HG03045 (cell line): ENCODE measurements around the gene ERCC2.
"Not testable (repeated sequence)": the region's sequence is repeated elsewhere in the genome, so short reads cannot be mapped to it uniquely, and the experiment has no call there.

ENCODE experiments used
- ATAC-seq: cut with Tn5 transposase; IDR thresholded peaks from one replicate; pipeline ENCODE4 v1.9.1; 2021; ENCODE audit warnings: mild to moderate bottlenecking, moderate library complexity; ENCODE audit not compliant: unreplicated experiment

ERCC2 gene

DNA sequence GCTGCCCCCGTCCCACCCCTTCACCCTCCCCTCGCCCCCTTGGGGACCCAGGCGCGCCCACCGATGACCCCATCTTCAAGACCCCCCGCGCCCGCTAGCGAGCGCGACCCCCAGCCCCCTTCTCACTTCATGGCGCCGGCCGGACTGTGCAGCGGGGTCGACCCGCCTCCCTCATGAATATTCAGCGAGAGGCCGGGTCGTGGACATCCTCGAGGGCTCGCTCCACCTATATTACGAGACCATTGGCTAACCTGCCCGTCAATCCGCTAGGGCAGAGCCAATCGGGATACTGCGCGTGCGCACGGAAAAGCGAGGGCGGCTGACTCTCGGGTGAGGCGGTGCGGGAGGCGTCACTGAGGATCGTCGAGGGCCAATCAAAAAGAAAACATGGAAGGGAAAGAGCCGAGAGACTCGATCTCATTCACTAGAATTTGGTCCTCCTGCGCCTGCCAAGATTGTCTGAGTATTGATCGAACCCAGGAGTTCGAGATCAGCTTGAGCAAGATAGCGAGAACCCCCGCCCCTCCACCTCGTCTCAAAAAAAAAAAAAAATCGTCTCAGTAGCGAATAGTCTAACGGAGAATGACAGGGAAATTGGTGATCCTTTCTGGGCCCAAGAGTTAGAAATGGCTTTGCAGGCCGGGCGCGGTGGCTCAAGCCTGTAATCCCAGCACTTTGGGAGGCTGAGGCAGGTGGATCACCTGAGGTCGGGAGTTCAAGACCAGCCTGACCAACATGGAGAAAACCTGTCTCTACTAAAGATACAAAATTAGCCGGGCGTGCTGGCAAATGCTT is at the start of gene ERCC2:
Gene ERCC2 (minus strand): TSS at position 164 of the 795 bp plus-strand sequence. CDS start 33 bp downstream, at position 131.
- ATAC-seq: peak; percentile 92

DNA sequence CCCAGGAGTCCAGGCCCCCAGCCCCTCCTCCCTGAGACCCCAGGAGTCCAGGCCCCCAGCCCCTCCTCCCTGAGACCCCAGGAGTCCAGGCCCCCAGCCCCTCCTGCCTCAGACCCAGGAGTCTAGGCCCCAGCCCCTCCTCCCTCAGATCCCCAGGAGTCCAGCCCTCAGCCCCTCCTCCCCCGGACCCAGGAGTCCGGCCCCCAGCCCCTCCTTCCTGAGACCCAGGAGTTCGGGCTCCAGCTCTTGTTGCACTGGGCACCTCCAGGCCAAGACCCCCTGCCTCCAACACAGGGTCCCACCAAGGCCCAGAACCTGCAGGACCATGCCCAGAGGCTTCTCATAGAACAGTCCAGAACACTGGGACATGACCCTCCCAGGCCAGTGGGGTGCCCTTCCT is 49.5 kb upstream of the ERCC2 start:
- ATAC-seq: no peak

DNA sequence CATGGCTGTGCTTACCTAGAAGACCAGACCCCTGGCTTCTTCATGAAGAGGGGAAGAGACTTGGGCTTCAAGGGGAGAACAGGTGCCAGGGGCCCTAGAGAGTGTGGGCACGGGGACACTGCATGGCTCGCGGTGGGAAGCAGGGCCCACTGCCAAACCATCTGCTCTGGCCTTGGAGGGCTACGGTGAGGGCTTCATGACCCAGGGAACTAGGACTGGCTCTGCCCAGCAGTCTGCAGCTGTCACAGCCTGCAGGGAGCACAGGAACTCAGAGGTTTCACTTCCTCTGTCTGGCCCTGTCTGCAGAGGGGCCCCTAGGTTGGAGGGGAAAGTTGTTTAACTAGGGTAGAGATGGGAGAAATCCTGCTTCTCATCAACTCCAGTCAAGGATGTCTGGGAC is 49.0 kb upstream of the ERCC2 start:
- ATAC-seq: peak; percentile 40

- no peak for ATAC-seq
These were observed 48.4 kb upstream of the ERCC2 start for GRCh38 chr19:45418802-45419201.

- ATAC-seq: no peak
These were observed 46.8 kb upstream of the ERCC2 start for GRCh38 chr19:45417151-45417550.

DNA sequence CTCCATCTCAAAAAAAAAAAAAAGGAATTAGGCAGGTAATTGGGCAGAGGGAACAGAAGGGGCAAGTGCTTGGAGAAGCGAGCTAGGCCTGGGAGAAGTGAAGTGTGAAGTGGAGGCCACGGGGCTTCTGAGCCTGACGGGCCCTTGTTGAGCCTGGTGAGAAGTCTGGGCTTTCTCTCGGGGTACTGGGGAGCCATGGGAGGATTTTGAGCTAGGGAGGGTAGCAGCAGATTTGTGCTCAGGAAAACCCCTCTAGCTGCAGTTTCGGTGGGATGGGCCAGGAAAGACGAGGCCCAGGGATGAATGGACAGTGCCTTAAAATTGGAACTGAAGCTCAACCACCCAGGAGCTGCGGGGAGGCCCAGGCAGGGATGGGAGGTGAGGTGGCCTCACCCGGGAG is 44.1 kb upstream of the ERCC2 start:
- no peak for ATAC-seq

- no peak for ATAC-seq
These were observed 43.1 kb upstream of the ERCC2 start for GRCh38 chr19:45413497-45413896.

DNA sequence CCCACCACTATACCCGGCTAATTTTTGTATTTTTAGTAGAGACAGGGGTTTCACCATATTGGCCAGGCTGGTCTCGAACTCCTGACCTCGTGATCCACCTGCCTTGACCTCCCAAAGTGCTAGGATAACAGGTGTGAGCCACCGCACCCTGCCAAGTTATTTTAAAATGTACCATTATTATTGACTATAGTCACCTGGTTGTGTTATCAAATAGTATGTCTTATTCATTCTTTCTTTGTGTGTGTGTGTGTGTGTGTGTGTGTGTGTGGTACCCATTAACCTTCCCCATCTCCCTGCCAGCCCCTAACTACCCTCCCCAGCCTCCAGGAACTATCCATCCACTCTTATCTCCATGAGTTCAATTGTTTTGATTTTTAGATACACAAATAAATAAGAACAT is 40.0 kb upstream of the ERCC2 start:
- not testable (repeated sequence) for ATAC-seq

- no peak for ATAC-seq
These were observed 39.2 kb upstream of the ERCC2 start for GRCh38 chr19:45409557-45409920.

DNA sequence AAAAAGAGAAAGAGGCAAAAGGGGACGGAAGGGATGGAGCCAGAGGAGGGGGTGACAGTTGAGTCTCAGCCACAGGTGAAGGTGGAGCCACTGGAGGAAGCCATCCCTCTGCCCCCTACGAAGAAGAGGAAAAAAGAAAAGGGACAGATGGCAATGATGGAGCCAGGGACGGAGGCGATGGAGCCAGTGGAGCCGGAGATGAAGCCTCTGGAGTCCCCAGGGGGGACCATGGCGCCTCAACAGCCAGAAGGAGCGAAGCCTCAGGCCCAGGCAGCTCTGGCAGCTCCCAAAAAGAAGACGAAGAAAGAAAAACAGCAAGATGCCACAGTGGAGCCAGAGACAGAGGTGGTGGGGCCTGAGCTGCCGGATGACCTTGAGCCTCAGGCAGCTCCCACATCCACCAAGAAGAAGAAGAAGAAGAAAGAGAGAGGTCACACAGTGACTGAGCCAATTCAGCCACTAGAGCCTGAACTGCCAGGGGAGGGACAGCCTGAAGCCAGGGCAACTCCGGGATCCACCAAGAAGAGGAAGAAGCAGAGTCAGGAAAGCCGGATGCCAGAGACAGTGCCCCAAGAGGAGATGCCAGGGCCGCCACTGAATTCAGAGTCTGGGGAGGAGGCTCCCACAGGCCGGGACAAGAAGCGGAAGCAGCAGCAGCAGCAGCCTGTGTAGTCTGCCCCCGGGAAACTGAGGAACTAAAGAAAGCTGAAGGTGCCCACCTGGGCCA is 38.6 kb upstream of the ERCC2 start:
- no peak for ATAC-seq

- no peak for ATAC-seq
These were observed 37.7 kb upstream of the ERCC2 start for GRCh38 chr19:45408121-45408520.

- ATAC-seq: not testable (repeated sequence)
These were observed 37.2 kb upstream of the ERCC2 start for GRCh38 chr19:45407585-45407984.

- ATAC-seq: no peak
These were observed 36.7 kb upstream of the ERCC2 start for GRCh38 chr19:45407091-45407375.

- peak; percentile 74 for ATAC-seq
These were observed 36.1 kb upstream of the ERCC2 start, which contains the start of gene POLR1G for GRCh38 chr19:45406226-45407090. POLR1G (plus strand) TSS chr19:45406644; CDS start chr19:45406697, 53 bp downstream.

DNA sequence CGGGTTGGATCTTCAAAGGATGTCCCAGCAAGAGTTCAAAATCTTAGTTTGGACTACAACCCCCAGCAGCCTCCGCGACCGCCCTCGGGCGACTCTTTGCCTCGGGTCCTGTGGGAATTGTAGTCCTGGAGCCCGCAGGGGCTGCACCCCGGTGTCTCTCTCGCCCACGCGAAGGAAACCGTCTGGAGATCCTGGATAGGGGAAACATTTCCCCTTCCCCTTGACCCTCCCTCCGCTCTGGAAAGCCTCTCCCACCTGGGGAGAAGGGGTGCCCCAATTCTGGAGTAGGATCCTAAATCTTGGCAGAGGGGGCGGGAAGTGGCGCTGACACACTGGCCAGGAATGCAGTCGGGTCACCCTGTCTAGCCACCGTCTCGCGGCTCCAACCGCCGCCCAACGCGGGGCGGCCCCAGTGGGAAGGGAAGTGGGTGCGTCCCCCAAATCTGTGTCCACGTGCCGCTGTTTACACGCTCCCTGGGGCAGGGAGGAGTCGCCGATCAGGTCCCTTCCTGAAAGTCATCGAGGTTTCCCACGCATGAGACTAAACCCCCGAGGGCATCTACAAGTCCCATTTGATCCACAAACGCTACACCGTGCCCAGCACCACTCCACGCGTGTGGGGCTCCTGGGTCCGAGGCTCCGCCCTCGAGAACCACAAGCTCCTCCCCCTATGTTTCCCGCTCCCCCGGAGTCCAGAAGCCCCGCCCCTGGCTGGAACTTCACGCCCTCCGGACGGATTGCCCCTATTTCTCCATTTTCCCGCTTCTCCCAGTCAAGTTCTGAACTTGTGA is 35.3 kb upstream of the ERCC2 start:
- ATAC-seq: peak; percentile 48

GRCh38 chr19:45404557-45405434 is 34.4 kb upstream of the ERCC2 start, which contains the start of gene PPP1R13L:
PPP1R13L (minus strand) TSS chr19:45405069; CDS start chr19:45398318, 6,751 bp downstream.
- peak; percentile 33 for ATAC-seq

DNA sequence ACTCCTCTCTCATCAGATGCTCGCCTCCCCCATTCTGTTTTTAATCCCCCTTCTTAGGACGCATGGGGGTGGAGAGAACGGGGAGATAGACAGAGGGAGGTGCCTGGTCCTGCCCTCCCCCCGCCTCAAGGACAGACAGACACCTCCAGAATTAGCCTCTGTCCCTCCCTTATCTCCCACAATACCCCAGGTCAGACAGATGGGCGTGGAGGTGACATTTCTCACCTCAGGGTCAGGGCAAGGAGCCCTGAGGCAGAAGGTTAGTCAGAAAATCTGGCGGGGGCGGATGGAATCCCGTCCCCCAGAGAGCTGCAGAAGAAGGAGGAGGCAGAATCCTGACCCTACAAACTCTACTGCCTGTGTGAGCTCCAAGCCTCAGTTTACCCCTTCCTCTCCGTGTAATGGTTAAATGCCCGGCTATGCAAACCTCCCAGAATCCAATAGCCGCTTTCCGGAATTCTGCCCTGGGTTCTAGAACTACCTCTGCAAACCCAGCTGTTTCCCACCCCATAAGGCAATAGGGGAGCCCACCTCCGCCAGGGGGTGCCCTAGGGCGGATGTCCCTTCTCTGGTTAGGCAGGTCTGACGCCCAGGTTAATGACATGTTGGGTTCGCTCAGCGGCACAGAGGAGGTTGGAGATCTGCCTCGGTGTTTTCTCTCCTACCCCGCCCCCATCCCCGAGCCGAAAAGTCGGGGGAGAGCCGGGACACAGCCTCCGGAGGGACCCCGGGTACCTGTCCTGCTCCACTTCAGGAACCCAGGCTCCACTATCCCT is 33.6 kb upstream of the ERCC2 start:
- no peak for ATAC-seq

DNA sequence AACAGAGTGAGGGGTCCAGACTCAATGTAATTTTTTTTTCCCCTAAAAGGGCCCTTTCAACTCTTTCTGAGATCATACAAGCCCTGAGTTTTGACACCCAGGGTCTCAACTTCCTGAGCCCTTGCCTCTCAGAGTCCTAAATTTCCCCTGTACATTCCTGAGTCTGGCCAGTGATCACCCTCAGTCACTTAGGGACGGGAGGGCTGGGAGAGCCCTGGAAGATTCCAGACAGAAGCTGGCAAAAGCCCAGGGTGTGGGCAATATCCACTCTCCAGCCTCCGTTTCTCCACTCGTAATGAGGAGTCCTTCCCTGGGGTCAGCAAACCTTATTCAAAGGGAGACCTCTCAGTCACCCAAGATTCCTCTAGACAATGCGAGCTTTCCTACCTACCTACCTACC is 32.9 kb upstream of the ERCC2 start:
- ATAC-seq: no peak
